ENCODE measurements around the gene IPO4. TPM values are rescaled to one million over a fixed set of nuclear protein-coding genes. Genes with fewer than 3 reads are reported as not detected.

The IPO4 gene
- total RNA-seq, 1 experiment from 2014 or later = 116 TPM

- H2AFZ ChIP-seq (ENCODE audit: low read length) = no peak within 1 kb of the TSS
Observed at GRCh38 chr14:24146453-24146977, 42.1 kb downstream of the IPO4 start, which contains the start of gene PSME2. Gene PSME2 (minus strand): TSS chr14:24146610. CDS start chr14:24146581, 29 bp downstream.

More at GRCh38 chr14:24146453-24146977, 42.1 kb downstream of the IPO4 start, which contains the start of gene PSME2:
- Histone ChIP-seq H3K23ac (ENCODE audit: insufficient read length, low read depth, low read length) (no peak within 1 kb of the TSS), H3K27ac (ENCODE audit: insufficient read length, low read depth, low read length) (no peak within 1 kb of the TSS), H3K14ac (ENCODE audit: insufficient read depth, low read length) (peak within 1 kb of the TSS; percentile 81; the same call in 1 of the 2 replicates), H2BK5ac (ENCODE audit: insufficient read length, low read length) (no peak within 1 kb of the TSS), H4K8ac (replicated peaks; ENCODE audit: insufficient read length, low read depth, low read length) (no peak within 1 kb of the TSS), H3K18ac (ENCODE audit: insufficient read length, low read depth, low read length) (peak within 1 kb of the TSS; percentile 77), H4K20me1 (ENCODE audit: control insufficient read depth, insufficient read depth, insufficient read length) (no peaks in the 10 kb centered on the region), H4K91ac (ENCODE audit: insufficient read length, low read depth, low read length) (no peak within 1 kb of the TSS), H3K9ac (ENCODE audit: extremely low read depth, insufficient read length, low read length) (peak within 1 kb of the TSS; percentile 86), H3T11ph (ENCODE audit: low read length) (no peak within 1 kb of the TSS), H3K4ac (ENCODE audit: low read depth, low read length) (no peak within 1 kb of the TSS), H2BK120ac (ENCODE audit: low read depth, low read length, poor library complexity, severe bottlenecking) (no peak within 1 kb of the TSS), H2BK12ac (ENCODE audit: insufficient read length, low read depth, low read length) (no peak within 1 kb of the TSS), H3K79me2 (ENCODE audit: insufficient read depth, low read length) (peaks cover 8% of the 10 kb centered on the region; the same call in 1 of the 2 replicates), H3K27me3 (ENCODE audit: insufficient read depth, low read length) (no peaks in the 10 kb centered on the region), H2BK15ac (ENCODE audit: low read depth, low read length) (no peak within 1 kb of the TSS), H2BK20ac (ENCODE audit: low read depth, low read length, poor library complexity, severe bottlenecking) (no peak within 1 kb of the TSS), H3K4me2 (ENCODE audit: insufficient read depth, insufficient read length, low read length) (peak within 1 kb of the TSS; percentile 83), H3K79me1 (ENCODE audit: insufficient read depth, low read depth, low read length, poor library complexity, severe bottlenecking) (peaks cover 4% of the 10 kb centered on the region), H3K9me3 (ENCODE audit: control insufficient read depth, low read depth, low read length) (no peaks in the 10 kb centered on the region), H2AK5ac (ENCODE audit: insufficient read length, low read length) (no peak within 1 kb of the TSS), H3K4me1 (ENCODE audit: insufficient read depth, low read length) (no peaks in the 10 kb centered on the region), H4K5ac (ENCODE audit: insufficient read length, low read depth, low read length) (no peak within 1 kb of the TSS), H3K23me2 (ENCODE audit: insufficient read length, low read depth, low read length, poor library complexity, severe bottlenecking) (peaks cover 19% of the 10 kb centered on the region), H3K56ac (ENCODE audit: insufficient read length, low read depth, low read length) (no peak within 1 kb of the TSS)
- peak within 1 kb of the TSS; percentile 96 to 99 for H3K4me3 Mint-ChIP-seq
- H3K4me1 Mint-ChIP-seq = peaks cover 24% of the 10 kb centered on the region in 2 experiments
- WGBS (ENCODE audit: extremely low coverage, insufficient read length, low lambda C conversion rate) = no CpG with 5 or more reads among the region's 25 CpGs
- no peak for TF ChIP-seq CTCF (conservative IDR thresholded peaks at IDR 0.05)
- H3K27ac Mint-ChIP-seq = peak within 1 kb of the TSS; percentile 96 to 99 (median 98)
- H3K36me3 Mint-ChIP-seq (ENCODE audit: insufficient read depth in 1 of 3, low read depth in 3 of 3) = peaks cover 15 to 58% (median 55%) of the 10 kb centered on the region in 3 experiments
- no peaks in the 10 kb centered on the region for H3K27me3 Mint-ChIP-seq (ENCODE audit: low read depth)
- DNase-seq = peak; percentile 99
- H3K9me3 Mint-ChIP-seq = no peaks in the 10 kb centered on the region
